DMS114 treated with DMSO at 0.1 percent for 48 hours (cell line): ENCODE results near the gene RDH16.
"Not testable (repeated sequence)": the region's sequence is repeated elsewhere in the genome, so short reads cannot be mapped to it uniquely, and the experiment has no call there.

Experiments used
- DNase-seq: peaks from one replicate; lab custom pipeline; 2025; ENCODE audit not compliant: unreplicated experiment; lab: John Stamatoyannopoulos, UW

RDH16 gene

GRCh38 chr12:56989861-56990610, 32.6 kb upstream of the RDH16 start:
- DNase-seq: no peak

GRCh38 chr12:56988207-56988739, 30.9 kb upstream of the RDH16 start:
- no peak for DNase-seq

- peak; percentile 79 for DNase-seq
These were observed 30.2 kb upstream of the RDH16 start for GRCh38 chr12:56987551-56988053.

- no peak for DNase-seq
These were observed 29.6 kb upstream of the RDH16 start for GRCh38 chr12:56987011-56987410.

- DNase-seq: not testable (repeated sequence)
These were observed 28.3 kb upstream of the RDH16 start for GRCh38 chr12:56985714-56986113.

- DNase-seq: no peak
These were observed 26.0 kb upstream of the RDH16 start for GRCh38 chr12:56983386-56983785.

GRCh38 chr12:56982578-56983236, 25.3 kb upstream of the RDH16 start:
- not testable (repeated sequence) for DNase-seq

GRCh38 chr12:56980941-56981530, 23.6 kb upstream of the RDH16 start:
- DNase-seq: no peak

- DNase-seq: no peak
These were observed 22.9 kb upstream of the RDH16 start for GRCh38 chr12:56980268-56980667.

GRCh38 chr12:56979628-56980027, 22.2 kb upstream of the RDH16 start:
- no peak for DNase-seq

GRCh38 chr12:56978397-56979138, 21.2 kb upstream of the RDH16 start:
- DNase-seq: no peak

GRCh38 chr12:56977361-56977760, 20.0 kb upstream of the RDH16 start:
- not testable (repeated sequence) for DNase-seq

- not testable (repeated sequence) for DNase-seq
These were observed 16.8 kb upstream of the RDH16 start for GRCh38 chr12:56974224-56974623.

GRCh38 chr12:56968910-56969309, 11.5 kb upstream of the RDH16 start:
- not testable (repeated sequence) for DNase-seq

GRCh38 chr12:56965997-56966642, 8.7 kb upstream of the RDH16 start:
- DNase-seq: not testable (repeated sequence)

GRCh38 chr12:56965124-56965523, 7.7 kb upstream of the RDH16 start:
- not testable (repeated sequence) for DNase-seq

GRCh38 chr12:56963557-56963956, 6.1 kb upstream of the RDH16 start:
- DNase-seq: not testable (repeated sequence)

- DNase-seq: not testable (repeated sequence)
These were observed 4.8 kb upstream of the RDH16 start for GRCh38 chr12:56962247-56962646.

- no peak for DNase-seq
These were observed 1.0 kb upstream of the RDH16 start for GRCh38 chr12:56958422-56958821.

- no peak for DNase-seq
These were observed 1.7 kb downstream of the RDH16 start for GRCh38 chr12:56955631-56956256.
